Cerebellar nuclear complex (tissue), 1 donor: ENCODE measurements around the gene COL4A5.

Experiments used
- DNase-seq, 2 experiments: peaks; one replicate each; lab custom pipeline; 2025; lab: John Stamatoyannopoulos, UW

COL4A5 gene

GRCh38 chrX:108641589-108642272, 202.1 kb downstream of the COL4A5 start:
- DNase-seq = no peak

DNA sequence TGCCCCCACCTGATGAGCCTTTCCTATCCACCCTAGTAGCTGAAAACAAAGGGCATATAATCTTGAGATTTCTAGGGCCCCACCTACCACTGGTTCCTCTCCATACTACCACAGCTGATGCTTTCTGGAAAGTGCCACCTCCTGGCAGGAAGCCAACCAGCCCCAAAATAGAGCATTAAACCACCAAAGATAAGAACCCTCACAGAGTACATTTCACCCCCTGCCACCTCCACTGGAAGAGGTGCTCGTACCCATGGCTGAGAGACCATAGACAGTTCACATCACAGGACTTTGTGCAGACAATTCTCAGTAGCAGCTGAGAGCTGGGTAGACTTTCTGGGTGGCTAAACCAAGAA, 202.6 kb downstream of the COL4A5 start:
- no peak for DNase-seq

GRCh38 chrX:108664701-108665100, 225.1 kb downstream of the COL4A5 start:
- DNase-seq = no peak

GRCh38 chrX:108666101-108666500, 226.5 kb downstream of the COL4A5 start:
- DNase-seq = no peak

DNA sequence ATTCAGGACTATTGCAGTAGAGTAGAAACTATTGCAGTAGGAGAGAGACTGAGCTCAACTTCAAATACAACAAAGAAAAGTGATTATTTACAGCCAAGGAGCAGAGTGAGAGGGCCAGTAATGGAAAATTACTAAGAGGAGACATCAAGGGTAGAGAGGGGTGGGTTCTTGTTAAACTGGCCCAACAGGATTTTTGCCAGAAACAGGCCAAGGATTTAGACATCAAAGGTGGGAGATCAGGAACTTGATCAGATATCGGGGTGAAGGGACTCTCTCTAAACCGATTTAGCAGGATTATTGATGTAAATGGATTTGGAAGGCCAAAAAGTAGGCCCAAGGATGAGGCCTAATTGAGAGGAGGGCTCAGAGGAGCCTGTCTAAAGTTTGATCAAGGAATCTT, 231.9 kb downstream of the COL4A5 start:
- no peak for DNase-seq

DNA sequence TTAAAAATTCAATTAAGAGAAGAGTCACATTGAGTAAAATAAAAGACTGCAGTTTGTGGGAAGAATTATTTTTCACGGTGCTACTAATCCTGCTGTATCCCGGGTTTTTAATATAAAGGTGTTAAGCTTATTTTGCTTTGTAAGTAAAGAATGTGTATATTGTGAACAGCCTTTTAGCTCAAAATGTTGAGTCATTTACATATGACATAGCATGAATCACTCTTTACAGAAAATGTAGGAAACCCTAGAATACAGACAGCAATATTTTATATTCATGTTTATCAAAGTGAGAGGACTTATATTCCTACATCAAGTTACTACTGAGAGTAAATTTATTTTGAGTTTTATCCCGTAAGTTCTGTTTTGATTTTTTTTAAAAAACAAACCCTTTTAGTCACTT, 257.1 kb downstream of the COL4A5 start:
- DNase-seq = no peak

DNA sequence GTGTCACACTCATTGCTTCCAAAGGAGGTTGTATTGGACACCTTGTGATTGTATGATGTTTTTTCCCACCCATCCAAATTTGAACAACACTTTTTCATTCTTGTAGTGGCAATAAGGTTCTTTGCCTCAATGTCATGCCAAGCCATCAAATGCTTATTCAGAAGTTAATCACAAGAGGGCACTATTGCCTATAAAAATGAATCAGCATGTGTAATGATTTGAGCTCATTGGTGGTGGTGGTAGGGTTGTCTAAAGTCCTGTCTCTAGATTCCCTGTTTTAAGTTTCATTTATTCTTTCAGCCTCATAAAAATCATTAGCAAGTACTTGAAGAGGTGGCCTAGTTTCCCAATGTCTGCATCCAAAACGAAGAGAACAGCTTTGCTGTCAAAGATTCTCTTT, 259.7 kb downstream of the COL4A5 start:
- no peak for DNase-seq

GRCh38 chrX:108701633-108702032, 262.0 kb downstream of the COL4A5 start:
- no peak for DNase-seq

GRCh38 chrX:108702530-108702929, 262.9 kb downstream of the COL4A5 start:
- DNase-seq = no peak

DNA sequence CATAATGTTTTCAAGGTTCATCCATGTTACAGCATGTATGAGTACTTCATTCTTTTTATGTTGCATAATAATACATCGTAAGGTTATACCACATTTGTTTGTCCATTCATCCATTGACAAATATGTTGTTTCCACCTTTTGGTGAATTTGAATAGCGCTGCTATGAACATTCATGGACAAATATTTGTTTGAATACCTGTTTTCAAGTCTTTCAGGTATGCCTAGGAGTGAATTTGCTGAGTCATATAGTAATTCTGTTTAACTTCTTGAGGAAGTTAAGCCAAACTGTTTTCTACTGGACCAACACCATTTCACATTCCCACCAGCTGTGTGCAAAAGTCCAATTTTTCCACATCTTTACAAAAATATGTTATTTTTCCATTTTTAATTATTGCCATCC, 265.2 kb downstream of the COL4A5 start:
- no peak for DNase-seq

GRCh38 chrX:108712886-108713285, 273.2 kb downstream of the COL4A5 start:
- DNase-seq = no peak

DNA sequence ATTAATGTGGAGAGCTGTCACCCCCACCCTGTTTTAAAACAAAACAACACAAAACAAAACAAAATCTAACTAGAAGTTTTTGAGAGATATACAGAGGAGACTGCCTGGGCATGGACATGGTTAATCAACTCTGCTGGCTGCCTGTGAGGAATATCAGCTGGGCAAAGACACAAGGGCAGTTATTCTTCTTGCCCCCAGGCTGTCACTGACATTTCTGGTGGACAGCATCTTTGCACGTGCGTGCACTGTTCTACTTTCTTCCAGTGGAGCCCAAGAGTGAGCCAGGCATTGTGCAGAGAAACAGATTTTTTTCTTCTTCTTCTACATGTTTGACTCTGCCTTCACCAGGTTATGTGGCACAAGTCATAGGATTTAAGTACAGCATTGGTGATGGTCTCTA, 282.9 kb downstream of the COL4A5 start:
- DNase-seq = no peak

GRCh38 chrX:108726748-108727147, 287.1 kb downstream of the COL4A5 start:
- no peak for DNase-seq

- DNase-seq = no peak
These were observed 291.5 kb downstream of the COL4A5 start for GRCh38 chrX:108731153-108731552.

DNA sequence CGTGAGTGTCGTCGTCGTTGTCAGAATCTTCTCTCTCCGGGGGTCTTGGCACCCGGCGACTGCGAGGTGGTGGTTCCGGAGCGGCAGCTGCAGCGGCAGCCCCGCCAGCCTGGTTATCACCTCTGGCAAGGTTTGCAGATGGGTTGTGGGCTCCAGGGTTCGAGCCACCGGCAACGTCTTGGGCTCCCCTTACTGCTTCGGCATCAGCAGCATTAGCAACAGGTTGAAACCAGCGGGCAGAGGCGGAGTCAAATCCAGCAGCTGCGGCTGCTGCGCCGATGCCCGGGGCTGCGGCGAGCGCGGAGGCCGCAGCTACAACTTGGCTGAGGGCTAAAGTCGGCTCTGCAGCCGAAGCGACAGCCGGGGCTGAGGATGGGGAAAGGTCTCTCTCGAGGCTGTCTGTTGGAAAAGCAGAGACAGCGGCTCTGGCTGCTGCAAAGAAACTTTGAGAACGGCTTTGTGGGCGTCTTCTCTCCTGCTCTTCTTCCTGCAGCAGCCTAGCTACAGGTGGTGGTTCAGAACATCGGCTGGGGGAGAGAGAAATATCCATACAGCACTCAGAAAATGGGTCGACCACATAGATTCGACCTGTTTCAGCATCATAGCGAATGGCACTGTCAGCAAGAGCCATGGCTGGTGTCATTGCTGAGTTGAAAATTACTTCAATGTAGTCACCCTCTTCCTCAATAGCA, 293.1 kb downstream of the COL4A5 start:
- DNase-seq = no peak

DNA sequence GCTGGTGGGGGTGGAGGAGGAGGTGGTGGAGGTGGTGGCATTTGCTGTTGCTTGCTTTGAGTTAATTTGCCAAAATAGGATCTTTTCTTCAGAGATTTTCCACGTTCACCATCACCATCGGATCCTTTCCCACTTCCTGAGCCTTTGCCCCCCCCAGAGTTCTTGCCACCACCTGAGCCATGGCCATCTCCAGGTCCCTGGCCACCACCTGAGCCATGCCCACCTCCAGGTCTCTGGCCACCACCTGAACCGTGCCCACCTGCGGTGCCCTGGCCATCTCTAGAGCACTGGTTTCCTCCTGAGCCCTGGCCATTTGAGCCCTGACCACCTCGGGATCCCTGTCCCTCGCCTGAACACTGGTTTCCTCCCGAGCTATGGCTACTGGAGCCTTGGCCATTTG, 294.8 kb downstream of the COL4A5 start:
- no peak for DNase-seq

DNA sequence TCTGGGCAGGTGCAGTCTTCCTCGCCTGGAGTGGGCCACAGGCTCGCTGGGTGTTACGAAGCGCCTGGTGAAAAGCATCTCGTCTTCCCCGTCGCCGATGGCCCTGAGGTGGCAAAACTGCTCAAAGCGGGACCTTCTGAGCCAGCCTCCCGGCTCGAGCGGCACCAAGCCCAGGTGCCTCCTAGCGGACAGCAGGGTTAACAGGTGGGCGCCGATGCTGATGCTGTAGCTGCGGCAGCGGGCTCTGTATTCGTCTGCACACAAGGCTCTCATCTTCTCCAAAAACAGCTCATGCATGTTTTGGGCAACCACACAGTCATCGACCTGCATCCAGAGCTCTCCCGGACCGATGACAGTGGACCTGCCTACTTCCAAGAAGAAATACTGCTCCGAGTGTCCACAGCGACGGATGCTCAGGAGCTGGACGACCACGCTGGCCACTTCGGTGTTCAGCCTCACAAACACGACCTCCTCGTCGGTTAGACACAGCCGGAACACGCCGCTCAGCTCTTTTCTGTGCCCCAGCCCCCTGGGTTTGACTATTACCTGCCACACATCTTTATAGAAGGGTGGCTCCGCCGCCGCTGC, 295.5 kb downstream of the COL4A5 start:
- no peak for DNase-seq

GRCh38 chrX:108735679-108736508, 296.3 kb downstream of the COL4A5 start:
- DNase-seq = no peak

DNA sequence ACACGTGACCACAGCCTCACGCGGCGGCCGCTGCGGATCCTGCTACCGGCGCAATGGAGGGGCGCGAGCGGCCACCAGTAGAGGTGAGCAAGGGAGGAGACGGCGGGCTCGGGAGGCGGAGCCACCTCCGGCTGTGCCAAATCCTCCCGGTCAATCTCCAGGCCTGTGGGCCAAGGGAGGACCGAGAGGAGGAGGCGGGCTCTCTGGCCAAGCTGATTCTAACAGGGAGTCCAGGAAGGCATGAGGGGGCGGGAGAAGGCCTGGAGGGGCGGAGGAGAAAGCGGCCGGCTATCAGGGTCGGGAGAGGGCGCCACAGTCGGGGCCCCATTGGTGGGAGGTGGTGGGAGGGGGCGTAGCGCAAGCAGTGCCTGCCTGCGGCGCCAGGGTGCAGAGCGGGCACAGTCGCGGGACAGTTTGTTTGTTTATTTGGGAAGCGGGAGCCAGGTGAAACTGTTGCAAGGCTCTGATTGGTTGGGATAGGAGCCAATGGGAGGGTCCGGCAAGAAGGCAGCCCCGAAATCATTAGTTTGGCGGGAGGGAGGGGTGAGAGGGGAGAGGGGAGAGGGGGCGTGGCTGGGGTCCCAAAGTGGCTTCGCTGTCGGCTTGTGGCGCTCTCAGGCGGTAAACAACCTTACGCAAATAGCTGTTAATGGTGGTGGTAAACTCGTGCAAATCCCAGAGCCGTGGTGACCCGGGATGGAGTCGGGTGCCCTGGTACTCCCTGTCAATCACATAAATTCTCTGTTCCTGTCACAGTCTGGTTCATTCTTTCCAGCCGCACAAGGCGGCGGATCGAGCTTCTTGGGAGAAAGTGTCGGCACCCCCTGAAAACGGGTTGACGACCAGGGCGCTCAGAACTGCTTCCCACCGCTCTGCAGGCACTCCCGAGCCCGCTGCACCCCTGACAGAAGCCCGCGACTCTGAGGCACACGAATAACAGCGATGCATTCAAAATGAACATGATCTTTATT, 297.2 kb downstream of the COL4A5 start, which contains the start of gene IRS4:
IRS4 (minus strand) TSS at position 55 of the 971 bp plus-strand sequence.
- no peak for DNase-seq

GRCh38 chrX:108737754-108738153, 298.1 kb downstream of the COL4A5 start:
- DNase-seq = no peak

GRCh38 chrX:108740299-108740774, 300.7 kb downstream of the COL4A5 start:
- DNase-seq = no peak
